ENCODE data around the gene CXXC5. TPM values are rescaled to one million over a fixed set of nuclear protein-coding genes. Genes with fewer than 3 reads are reported as not detected.

CXXC5 gene
- polyA plus RNA-seq, 1 of the 3 experiments (the other 2 are of a cell fraction): 47.4 TPM

DNA sequence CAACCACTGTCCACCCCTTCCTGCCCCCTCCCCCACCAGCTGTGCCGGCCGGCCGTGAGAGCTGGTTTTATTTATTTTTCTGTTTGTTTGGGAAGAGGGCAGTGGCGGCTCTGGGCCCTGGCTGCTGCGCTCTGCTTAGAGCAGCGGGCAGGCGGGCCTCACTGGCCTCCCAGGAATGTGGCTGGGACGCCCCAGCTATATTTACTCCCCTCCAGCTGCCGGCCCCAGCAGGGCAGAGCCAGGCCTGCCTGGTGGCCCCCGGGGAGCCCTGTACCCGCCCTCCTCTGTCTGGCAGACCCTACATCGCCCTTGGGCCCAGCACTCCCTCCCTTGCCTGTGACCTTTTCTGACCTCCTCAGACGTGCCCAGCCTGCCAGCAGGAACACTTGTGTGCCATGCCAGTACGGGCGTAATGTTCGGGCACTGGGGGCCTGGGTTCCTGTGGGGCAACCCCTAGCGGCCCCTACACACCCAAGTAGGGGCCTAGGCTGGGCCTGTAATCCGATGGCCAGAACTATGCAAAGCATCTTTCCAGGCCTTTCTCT, 7.7 kb downstream of the CXXC5 start:
- WGBS (ENCODE audit: low lambda C conversion rate): 37% methylated on average over 9 of the region's 18 CpGs
- POLR2A ChIA-PET: interaction anchor here (0.8 to 2.6 kb wide), 6 partner anchors 9 to 103 kb away, joined by 3 to 9 read pairs (median 4); no protein-coding TSS in a partner anchor
- no peak overlapping the region for H2AFZ ChIP-seq (ENCODE audit: low read depth)

GRCh38 chr5:139657363-139658321, 9.5 kb downstream of the CXXC5 start:
- Histone ChIP-seq H3F3A (replicated peaks; ENCODE audit: insufficient read depth) (peaks cover 53% of the 10 kb centered on the region), H3K9me2 (no peaks in the 10 kb centered on the region), H3K4me1 (ENCODE audit: control insufficient read depth in 1 of 2, insufficient read depth in 2 of 2, low read depth in 1 of 2, low read length in 1 of 2) (peaks cover 87 to 96% of the 10 kb centered on the region in 2 experiments), H3K4me2 (peak overlapping the region; percentile 96), H3K27me3 (ENCODE audit: insufficient read depth) (no peaks in the 10 kb centered on the region), H3K79me2 (ENCODE audit: insufficient read depth) (peaks cover 97% of the 10 kb centered on the region), H3K9ac (peak overlapping the region; percentile 26; the same call in 1 of the 2 replicates), H3K4me3 (ENCODE audit: low read depth in 2 of 2, low read length in 1 of 2) (no peak overlapping the region), H2AFZ (ENCODE audit: low read depth) (no peak overlapping the region), H3K27ac (ENCODE audit: low read depth in 2 of 2, low read length in 1 of 2) (peak overlapping the region; percentile 96 to 99), H3K9me3 (no peaks in the 10 kb centered on the region), H4K20me1 (ENCODE audit: insufficient read depth) (peaks cover 34% of the 10 kb centered on the region), H3K36me3 (replicated peaks in 1 of 2; ENCODE audit: control insufficient read depth in 1 of 2, insufficient read depth in 2 of 2, low read length in 1 of 2) (peaks cover 3 to 4% of the 10 kb centered on the region in 2 experiments)
- WGBS (ENCODE audit: low lambda C conversion rate): 46% methylated on average over 12 of the region's 12 CpGs
- no peak for DNase-seq
- CTCF ChIA-PET: interaction anchor here (1.0 to 20.6 kb wide), 8 partner anchors 12 to 130 kb away, joined by 3 to 204 read pairs (median 8); no protein-coding TSS in a partner anchor
- POLR2A ChIA-PET: interaction anchor here (1.0 kb wide), 2 partner anchors 10 to 19 kb away, joined by 3 to 5 read pairs; partner anchors contain the start of gene CXXC5
- TF ChIP-seq EP300 (IDR thresholded peaks at IDR 0.05; ENCODE audit: borderline replicate concordance in 1 of 2, low read depth in 1 of 2, low read length in 1 of 2) (0 out of 4 replicates have a peak, but pooled peaks of 1 of the 2 experiments have one; percentile 16), TCF12 (IDR thresholded peaks at IDR 0.05) (peak; percentile 28; the same call in 1 of the 2 replicates), NRF1 (IDR thresholded peaks at IDR 0.05; ENCODE audit: low read depth, low read length) (no peak), FOSL2 (IDR thresholded peaks at IDR 0.05; ENCODE audit: borderline replicate concordance, low read depth) (0 out of 2 replicates have a peak, but pooled peaks have one; percentile 7), SIN3A (IDR thresholded peaks at IDR 0.05; ENCODE audit: borderline replicate concordance, low read depth, low read length) (no peak), TEAD4 (IDR thresholded peaks at IDR 0.05; ENCODE audit: borderline replicate concordance, insufficient read depth) (no peak), NFIC (IDR thresholded peaks at IDR 0.05; ENCODE audit: borderline replicate concordance) (peak; percentile 7; the same call in 1 of the 2 replicates)
- TF ChIP-seq, protein P1, sequence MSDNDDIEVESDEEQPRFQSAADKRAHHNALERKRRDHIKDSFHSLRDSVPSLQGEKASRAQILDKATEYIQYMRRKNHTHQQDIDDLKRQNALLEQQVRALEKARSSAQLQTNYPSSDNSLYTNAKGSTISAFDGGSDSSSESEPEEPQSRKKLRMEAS (IDR thresholded peaks at IDR 0.05; ENCODE audit: low read depth): peak; percentile 15; the same call in 1 of the 2 replicates
- TF ChIP-seq, protein P2, sequence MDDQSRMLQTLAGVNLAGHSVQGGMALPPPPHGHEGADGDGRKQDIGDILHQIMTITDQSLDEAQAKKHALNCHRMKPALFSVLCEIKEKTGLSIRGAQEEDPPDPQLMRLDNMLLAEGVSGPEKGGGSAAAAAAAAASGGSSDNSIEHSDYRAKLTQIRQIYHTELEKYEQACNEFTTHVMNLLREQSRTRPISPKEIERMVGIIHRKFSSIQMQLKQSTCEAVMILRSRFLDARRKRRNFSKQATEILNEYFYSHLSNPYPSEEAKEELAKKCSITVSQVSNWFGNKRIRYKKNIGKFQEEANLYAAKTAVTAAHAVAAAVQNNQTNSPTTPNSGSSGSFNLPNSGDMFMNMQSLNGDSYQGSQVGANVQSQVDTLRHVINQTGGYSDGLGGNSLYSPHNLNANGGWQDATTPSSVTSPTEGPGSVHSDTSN (IDR thresholded peaks at IDR 0.05): peak; percentile 13; the same call in 1 of the 2 replicates

More for the DNA sequence above, 7.7 kb downstream of the CXXC5 start:
- Histone ChIP-seq H3K27me3 (ENCODE audit: insufficient read depth) (no peaks in the 10 kb centered on the region), H4K20me1 (ENCODE audit: insufficient read depth) (peaks cover 45% of the 10 kb centered on the region), H3K4me2 (peak overlapping the region; percentile 98), H3K9ac (peak overlapping the region; percentile 49), H3K4me3 (ENCODE audit: low read depth in 2 of 2, low read length in 1 of 2) (no peak overlapping the region; a peak in 1 of 4 replicates), H3F3A (replicated peaks; ENCODE audit: insufficient read depth) (peaks cover 70% of the 10 kb centered on the region), H3K9me3 (no peaks in the 10 kb centered on the region), H3K9me2 (no peaks in the 10 kb centered on the region), H3K79me2 (ENCODE audit: insufficient read depth) (peaks cover 97% of the 10 kb centered on the region), H3K27ac (ENCODE audit: low read depth in 2 of 2, low read length in 1 of 2) (peak overlapping the region; percentile 78 to 96), H3K36me3 (replicated peaks in 1 of 2; ENCODE audit: control insufficient read depth in 1 of 2, insufficient read depth in 2 of 2, low read length in 1 of 2) (peaks cover 0 to 4% of the 10 kb centered on the region in 2 experiments), H3K4me1 (ENCODE audit: control insufficient read depth in 1 of 2, insufficient read depth in 2 of 2, low read depth in 1 of 2, low read length in 1 of 2) (peaks cover 87 to 91% of the 10 kb centered on the region in 2 experiments)
- peak; percentile 54 for DNase-seq
- TF ChIP-seq TEAD4 (IDR thresholded peaks at IDR 0.05; ENCODE audit: borderline replicate concordance, insufficient read depth): 0 out of 2 replicates have a peak, but pooled peaks have one; percentile 25
- TF ChIP-seq CHD2 (IDR thresholded peaks at IDR 0.05; ENCODE audit: low read length, partially characterized antibody): peak; percentile 10
- TF ChIP-seq, protein P3, sequence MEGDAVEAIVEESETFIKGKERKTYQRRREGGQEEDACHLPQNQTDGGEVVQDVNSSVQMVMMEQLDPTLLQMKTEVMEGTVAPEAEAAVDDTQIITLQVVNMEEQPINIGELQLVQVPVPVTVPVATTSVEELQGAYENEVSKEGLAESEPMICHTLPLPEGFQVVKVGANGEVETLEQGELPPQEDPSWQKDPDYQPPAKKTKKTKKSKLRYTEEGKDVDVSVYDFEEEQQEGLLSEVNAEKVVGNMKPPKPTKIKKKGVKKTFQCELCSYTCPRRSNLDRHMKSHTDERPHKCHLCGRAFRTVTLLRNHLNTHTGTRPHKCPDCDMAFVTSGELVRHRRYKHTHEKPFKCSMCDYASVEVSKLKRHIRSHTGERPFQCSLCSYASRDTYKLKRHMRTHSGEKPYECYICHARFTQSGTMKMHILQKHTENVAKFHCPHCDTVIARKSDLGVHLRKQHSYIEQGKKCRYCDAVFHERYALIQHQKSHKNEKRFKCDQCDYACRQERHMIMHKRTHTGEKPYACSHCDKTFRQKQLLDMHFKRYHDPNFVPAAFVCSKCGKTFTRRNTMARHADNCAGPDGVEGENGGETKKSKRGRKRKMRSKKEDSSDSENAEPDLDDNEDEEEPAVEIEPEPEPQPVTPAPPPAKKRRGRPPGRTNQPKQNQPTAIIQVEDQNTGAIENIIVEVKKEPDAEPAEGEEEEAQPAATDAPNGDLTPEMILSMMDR (IDR thresholded peaks at IDR 0.05): no peak
- no peak for TF ChIP-seq GABPA (IDR thresholded peaks at IDR 0.05; ENCODE audit: low read depth)
- no peak for TF ChIP-seq ELF1 (IDR thresholded peaks at IDR 0.05)
- no peak for TF ChIP-seq NFIC (IDR thresholded peaks at IDR 0.05; ENCODE audit: borderline replicate concordance)
- TF ChIP-seq, protein P2 (IDR thresholded peaks at IDR 0.05): no peak
- peak; percentile 55; the same call in 1 of the 2 replicates for TF ChIP-seq RXRA (IDR thresholded peaks at IDR 0.05; ENCODE audit: borderline replicate concordance, low read depth)
- CTCF ChIA-PET: interaction anchor here (1.8 to 20.6 kb wide), 6 partner anchors 15 to 112 kb away, joined by 7 to 238 read pairs (median 25); no protein-coding TSS in a partner anchor
